K562 treated with DMSO at 1 percent for 4 hours (cell line): ENCODE measurements around the gene RAB11A. TPM values are rescaled to one million over a fixed set of nuclear protein-coding genes. Genes with fewer than 3 reads are reported as not detected.

Experiments used
- total RNA-seq: library from RNA; unstranded; fragments of 300-600 nt; gene quantifications from 2 replicates; pipeline ENCODE4 v1.2.3, GENCODE V29; 2022; ENCODE audit not compliant: insufficient read depth

RAB11A gene
- 169 and 217 TPM in 2 replicates for total RNA-seq

DNA sequence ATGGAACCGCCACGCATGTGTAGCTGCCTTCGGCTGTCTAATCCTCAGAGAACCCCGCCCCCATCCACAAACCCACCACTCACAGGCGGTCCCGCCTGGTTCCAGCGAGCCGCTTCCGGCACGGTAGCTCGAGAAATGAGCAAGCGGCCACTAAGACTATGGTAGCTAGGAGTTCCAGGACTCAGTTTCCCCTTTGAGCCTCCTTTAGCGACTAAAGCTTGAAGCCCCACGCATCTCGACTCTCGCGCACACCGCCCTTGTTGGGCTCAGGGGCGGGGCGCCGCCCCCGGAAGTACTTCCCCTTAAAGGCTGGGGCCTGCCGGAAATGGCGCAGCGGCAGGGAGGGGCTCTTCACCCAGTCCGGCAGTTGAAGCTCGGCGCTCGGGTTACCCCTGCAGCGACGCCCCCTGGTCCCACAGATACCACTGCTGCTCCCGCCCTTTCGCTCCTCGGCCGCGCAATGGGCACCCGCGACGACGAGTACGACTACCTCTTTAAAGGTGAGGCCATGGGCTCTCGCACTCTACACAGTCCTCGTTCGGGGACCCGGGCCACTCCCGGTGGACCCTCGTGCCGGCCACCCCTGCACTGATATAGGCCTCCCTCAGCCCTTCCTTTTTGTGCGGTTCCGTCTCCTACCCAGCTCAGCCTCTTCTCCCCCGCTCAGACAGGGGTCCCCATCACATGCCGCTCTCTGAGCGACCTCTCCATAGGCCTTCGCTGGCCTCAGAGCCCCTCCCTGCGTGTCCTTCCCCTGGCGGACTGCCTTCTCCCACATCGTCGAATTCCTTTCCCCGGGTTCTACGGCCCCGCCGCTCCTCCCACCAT is at the start of gene RAB11A:
Gene RAB11A (plus strand): TSS at position 366 of the 828 bp plus-strand sequence. CDS start 95 bp downstream, at position 461.

Other genes with a start within 250 kb of the RAB11A start
- 8.5 and 8.9 TPM in 2 replicates for gene SLC24A1, start 247.6 kb upstream of the RAB11A start, total RNA-seq
- gene DENND4A, start 77.2 kb upstream of the RAB11A start, total RNA-seq, result 6.1 and 6.3 TPM in 2 replicates